H9 (cell line): ENCODE measurements around the gene ZNF33A. TPM values are rescaled to one million over a fixed set of nuclear protein-coding genes. Genes with fewer than 3 reads are reported as not detected.

Source experiments
- DNase-seq: peaks from one replicate; pipeline ENCODE4 v3.0.0-alpha.2; 2017
- H2AFZ ChIP-seq: one replicate; pipeline ENCODE4 v1.6.1; 2013; ENCODE audit warnings: mild to moderate bottlenecking, low read length, control low read depth, moderate library complexity
- H2AK5ac ChIP-seq: 2 replicates; pipeline ENCODE4 v1.6.1; 2013; ENCODE audit warnings: low read length, control low read depth, mixed read lengths; ENCODE audit not compliant: insufficient read length
- H2BK120ac ChIP-seq: one replicate; pipeline ENCODE4 v1.6.1; 2013; ENCODE audit warnings: low read depth, mild to moderate bottlenecking, low read length, control low read depth, inconsistent platforms; ENCODE audit not compliant: poor library complexity, severe bottlenecking
- H2BK12ac ChIP-seq: 2 replicates; pipeline ENCODE4 v1.6.1; 2013; ENCODE audit warnings: low read length, control low read depth, mixed read lengths, low read depth; ENCODE audit not compliant: insufficient read length
- H2BK15ac ChIP-seq: 2 replicates; pipeline ENCODE4 v1.6.1; 2013; ENCODE audit warnings: low read depth, low read length, control low read depth
- H2BK20ac ChIP-seq: one replicate; pipeline ENCODE4 v1.6.1; 2013; ENCODE audit warnings: low read depth, mild to moderate bottlenecking, low read length, control low read depth, inconsistent platforms; ENCODE audit not compliant: poor library complexity, severe bottlenecking
- H2BK5ac ChIP-seq: 2 replicates; pipeline ENCODE4 v1.6.1; 2013; ENCODE audit warnings: low read length, control low read depth, mixed read lengths; ENCODE audit not compliant: insufficient read length
- H3K14ac ChIP-seq: 2 replicates; pipeline ENCODE4 v1.6.1; 2013; ENCODE audit warnings: low read length, control low read depth; ENCODE audit not compliant: insufficient read depth
- H3K18ac ChIP-seq: 2 replicates; pipeline ENCODE4 v1.6.1; 2013; ENCODE audit warnings: low read depth, mild to moderate bottlenecking, mixed read lengths, low read length, control low read depth; ENCODE audit not compliant: insufficient read length
- H3K23ac ChIP-seq: 2 replicates; pipeline ENCODE4 v1.6.1; 2013; ENCODE audit warnings: low read length, control low read depth, mixed read lengths, low read depth; ENCODE audit not compliant: insufficient read length
- H3K23me2 ChIP-seq: 2 replicates; pipeline ENCODE4 v1.6.1; 2013; ENCODE audit warnings: low read depth, mild to moderate bottlenecking, mixed read lengths, low read length, control low read depth; ENCODE audit not compliant: insufficient read length, poor library complexity, severe bottlenecking
- H3K27ac ChIP-seq: 2 replicates; pipeline ENCODE4 v1.5.1; 2013; ENCODE audit warnings: low read length, control low read depth, mixed read lengths, low read depth; ENCODE audit not compliant: insufficient read length
- H3K27me3 ChIP-seq: 2 replicates; pipeline ENCODE4 v1.6.1; 2013; ENCODE audit warnings: low read length, control low read depth, inconsistent platforms; ENCODE audit not compliant: insufficient read depth
- H3K4ac ChIP-seq: 2 replicates; pipeline ENCODE4 v1.6.1; 2013; ENCODE audit warnings: low read depth, mild to moderate bottlenecking, control low read depth, inconsistent platforms, low read length, moderate library complexity
- H3K4me1 ChIP-seq: 2 replicates; pipeline ENCODE4 v1.6.1; 2013; ENCODE audit warnings: low read length, control low read depth, inconsistent platforms; ENCODE audit not compliant: insufficient read depth
- H3K4me2 ChIP-seq: 2 replicates; pipeline ENCODE4 v1.6.1; 2013; ENCODE audit warnings: low read length, control low read depth, mixed read lengths; ENCODE audit not compliant: insufficient read length, insufficient read depth
- H3K56ac ChIP-seq: 2 replicates; pipeline ENCODE4 v1.6.1; 2013; ENCODE audit warnings: low read depth, mild to moderate bottlenecking, mixed read lengths, low read length, control low read depth; ENCODE audit not compliant: insufficient read length
- H3K79me1 ChIP-seq: 2 replicates; pipeline ENCODE4 v1.6.1; 2013; ENCODE audit warnings: low read depth, mild to moderate bottlenecking, moderate library complexity, low read length, control low read depth, inconsistent platforms; ENCODE audit not compliant: insufficient read depth, poor library complexity, severe bottlenecking
- H3K79me2 ChIP-seq: 2 replicates; pipeline ENCODE4 v1.6.1; 2013; ENCODE audit warnings: low read length, control low read depth, inconsistent platforms; ENCODE audit not compliant: insufficient read depth
- H3K9ac ChIP-seq: 2 replicates; pipeline ENCODE4 v1.6.1; 2013; ENCODE audit warnings: low read length, control low read depth, mixed read lengths; ENCODE audit not compliant: insufficient read length; ENCODE audit errors: extremely low read depth
- H3K9me3 ChIP-seq: one replicate; pipeline ENCODE4 v1.6.1; 2013; ENCODE audit warnings: low read depth, low read length, inconsistent platforms; ENCODE audit not compliant: control insufficient read depth
- H3T11ph ChIP-seq: one replicate; pipeline ENCODE4 v1.6.1; 2013; ENCODE audit warnings: mild to moderate bottlenecking, low read length, control low read depth, inconsistent platforms
- H4K20me1 ChIP-seq: one replicate; pipeline ENCODE4 v1.6.1; 2013; ENCODE audit not compliant: control insufficient read depth, insufficient read length, insufficient read depth
- H4K5ac ChIP-seq: 2 replicates; pipeline ENCODE4 v1.6.1; 2013; ENCODE audit warnings: low read depth, mild to moderate bottlenecking, mixed read lengths, low read length, control low read depth; ENCODE audit not compliant: insufficient read length
- H4K8ac ChIP-seq: replicated peaks from 2 replicates; pipeline ENCODE4 v1.6.1; 2013; ENCODE audit warnings: low read length, control low read depth, mixed read lengths, low read depth; ENCODE audit not compliant: insufficient read length
- H4K91ac ChIP-seq: 2 replicates; pipeline ENCODE4 v1.6.1; 2013; ENCODE audit warnings: low read depth, mild to moderate bottlenecking, moderate library complexity, mixed read lengths, low read length, control low read depth; ENCODE audit not compliant: insufficient read length
- H3K27ac Mint-ChIP-seq, 3 experiments: 2 replicates in 2 of 3; 3 replicates in 1 of 3; pipeline ENCODE4 v1.8.0; 2020 to 2021; ENCODE audit warnings: mixed read lengths in 3 of 3, mild to moderate bottlenecking in 1 of 3, moderate library complexity in 1 of 3
- H3K27me3 Mint-ChIP-seq: 2 replicates; pipeline ENCODE4 v1.8.0; 2021; ENCODE audit warnings: low read depth, mild to moderate bottlenecking, moderate library complexity, mixed read lengths
- H3K36me3 Mint-ChIP-seq, 3 experiments: 2 replicates in 2 of 3; 3 replicates in 1 of 3; pipeline ENCODE4 v1.8.0; 2020 to 2021; ENCODE audit warnings: low read depth in 3 of 3, mixed read lengths in 3 of 3; ENCODE audit not compliant: insufficient read depth in 1 of 3
- H3K4me1 Mint-ChIP-seq, 2 experiments: 2 replicates each; pipeline ENCODE4 v1.8.0; 2020; ENCODE audit warnings: mixed read lengths in 2 of 2
- H3K4me3 Mint-ChIP-seq, 2 experiments: 2 replicates in 1 of 2; 3 replicates in 1 of 2; pipeline ENCODE4 v1.8.0; 2020 to 2021; ENCODE audit warnings: mild to moderate bottlenecking in 2 of 2, mixed read lengths in 2 of 2, moderate library complexity in 1 of 2
- H3K9me3 Mint-ChIP-seq, 2 experiments: 2 replicates in 1 of 2; 3 replicates in 1 of 2; pipeline ENCODE4 v1.8.0; 2020; ENCODE audit warnings: mild to moderate bottlenecking in 2 of 2, mixed read lengths in 2 of 2, moderate library complexity in 1 of 2
- WGBS: extraction: QIAGEN DNeasy Blood & Tissue Kit; methylation state at CpG from one replicate; pipeline ENCODE4 v1.1.7; 2013; ENCODE audit warnings: missing lambda C conversion rate, low lambda C conversion rate, mixed read lengths; ENCODE audit not compliant: insufficient read length; ENCODE audit errors: extremely low coverage; 5-methylcytosine and 5-hydroxymethylcytosine counted together
- total RNA-seq: library from RNA; stranded (reverse); gene quantifications from 2 replicates; pipeline ENCODE4 v1.2.1, GENCODE V29; 2021
- TF ChIP-seq, protein P1 (sequence below): fragments of 200-600 bp; sonication (generic); conservative IDR thresholded peaks from 3 replicates; pipeline ENCODE4 v1.8.0; 2021; ENCODE audit warnings: antibody characterized with exemption, mild to moderate bottlenecking

ZNF33A gene
- total RNA-seq, 1 experiment from 2014 or later, result 42.7 TPM

DNA sequence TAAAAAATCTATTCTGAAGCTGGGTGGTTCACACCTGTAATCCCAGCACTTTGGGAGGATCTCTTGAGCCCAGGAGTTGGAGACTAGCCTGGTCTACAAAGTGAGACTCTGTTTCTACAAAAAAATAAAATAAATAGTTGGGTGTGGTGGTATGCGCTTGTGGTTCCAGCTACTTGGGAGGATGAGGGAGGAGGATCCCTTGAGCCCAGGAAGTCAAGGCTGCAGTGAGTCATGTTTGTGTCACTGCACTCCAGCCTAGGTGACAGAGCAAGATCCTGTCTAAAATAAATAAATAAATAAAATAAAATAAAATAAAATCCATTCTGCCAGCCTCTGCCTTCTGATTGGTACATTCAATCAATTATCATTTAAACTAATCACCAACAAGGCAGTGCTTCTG is 17.5 kb downstream of the ZNF33A start:
- no peak overlapping the region for H4K8ac ChIP-seq
- H3K27ac ChIP-seq, result no peak overlapping the region
- H3K23ac ChIP-seq, result no peak overlapping the region
- no peaks in the 10 kb centered on the region for H3K27me3 ChIP-seq
- no peak overlapping the region for H2BK120ac ChIP-seq
- H4K20me1 ChIP-seq, result no peaks in the 10 kb centered on the region
- H4K91ac ChIP-seq, result no peak overlapping the region
- no peaks in the 10 kb centered on the region for H3K23me2 ChIP-seq
- Mint-ChIP-seq H3K4me3 (no peak overlapping the region), H3K9me3 (peaks cover 0 to under 1% of the 10 kb centered on the region in 2 experiments; a peak in 2 of 5 replicates), H3K27me3 (no peaks in the 10 kb centered on the region), H3K27ac (no peak overlapping the region), H3K4me1 (no peaks in the 10 kb centered on the region), H3K36me3 (peaks cover 43 to 68% (median 64%) of the 10 kb centered on the region in 3 experiments)
- H3K9ac ChIP-seq, result no peak overlapping the region
- no peak overlapping the region for H3K4me2 ChIP-seq
- H2BK5ac ChIP-seq, result no peak overlapping the region
- H3K9me3 ChIP-seq, result no peaks in the 10 kb centered on the region
- H2AFZ ChIP-seq, result no peak overlapping the region
- H2AK5ac ChIP-seq, result no peak overlapping the region
- WGBS, result no CpG with 5 or more reads among the region's 1 CpG
- DNase-seq, result no peak
- no peak overlapping the region for H2BK15ac ChIP-seq
- H3K14ac ChIP-seq, result no peak overlapping the region
- no peak overlapping the region for H3T11ph ChIP-seq
- H2BK20ac ChIP-seq, result no peak overlapping the region
- H3K56ac ChIP-seq, result no peak overlapping the region
- no peak overlapping the region for H3K4ac ChIP-seq
- TF ChIP-seq, protein P1, sequence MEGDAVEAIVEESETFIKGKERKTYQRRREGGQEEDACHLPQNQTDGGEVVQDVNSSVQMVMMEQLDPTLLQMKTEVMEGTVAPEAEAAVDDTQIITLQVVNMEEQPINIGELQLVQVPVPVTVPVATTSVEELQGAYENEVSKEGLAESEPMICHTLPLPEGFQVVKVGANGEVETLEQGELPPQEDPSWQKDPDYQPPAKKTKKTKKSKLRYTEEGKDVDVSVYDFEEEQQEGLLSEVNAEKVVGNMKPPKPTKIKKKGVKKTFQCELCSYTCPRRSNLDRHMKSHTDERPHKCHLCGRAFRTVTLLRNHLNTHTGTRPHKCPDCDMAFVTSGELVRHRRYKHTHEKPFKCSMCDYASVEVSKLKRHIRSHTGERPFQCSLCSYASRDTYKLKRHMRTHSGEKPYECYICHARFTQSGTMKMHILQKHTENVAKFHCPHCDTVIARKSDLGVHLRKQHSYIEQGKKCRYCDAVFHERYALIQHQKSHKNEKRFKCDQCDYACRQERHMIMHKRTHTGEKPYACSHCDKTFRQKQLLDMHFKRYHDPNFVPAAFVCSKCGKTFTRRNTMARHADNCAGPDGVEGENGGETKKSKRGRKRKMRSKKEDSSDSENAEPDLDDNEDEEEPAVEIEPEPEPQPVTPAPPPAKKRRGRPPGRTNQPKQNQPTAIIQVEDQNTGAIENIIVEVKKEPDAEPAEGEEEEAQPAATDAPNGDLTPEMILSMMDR, result no peak
- H3K4me1 ChIP-seq, result no peaks in the 10 kb centered on the region
- no peak overlapping the region for H2BK12ac ChIP-seq
- no peak overlapping the region for H4K5ac ChIP-seq
- no peaks in the 10 kb centered on the region for H3K79me1 ChIP-seq
- no peaks in the 10 kb centered on the region for H3K79me2 ChIP-seq
- H3K18ac ChIP-seq, result no peak overlapping the region
